Panc1 (cell line): ENCODE measurements around the gene TREML4. TPM values are rescaled to one million over a fixed set of nuclear protein-coding genes. Genes with fewer than 3 reads are reported as not detected.

ENCODE experiments used
- ATAC-seq: fragments of 200-7000 bp; cut with Tn5 transposase; 2 replicates; pipeline ENCODE4 v1.9.1; 2020; ENCODE audit warnings: mild to moderate bottlenecking, moderate library complexity
- BruUV-seq: library from RNA; stranded (reverse); fragments of 400-500 nt; replicated peaks from 2 replicates; lab custom pipeline; 2021; lab: Mats Ljungman, UMichigan
- CTCF ChIA-PET: fragments of 300-600 bp; sonication (Branson Sonifier 250); formaldehyde crosslinking; loops from one replicate; lab custom pipeline; 2022; ENCODE audit warnings: antibody characterized with exemption; lab: Charles Lee
- POLR2A ChIA-PET: fragments of 300-600 bp; sonication (Branson Sonifier 250); formaldehyde crosslinking; loops from one replicate; lab custom pipeline; 2022; ENCODE audit warnings: antibody characterized with exemption; lab: Charles Lee
- DNase-seq: peaks from one replicate; pipeline ENCODE4 v3.0.0-alpha.2; 2010; ENCODE audit warnings: low read depth, low spot score
- H3K27ac ChIP-seq: 2 replicates; pipeline ENCODE4 v1.5.1; 2011; ENCODE audit warnings: mild to moderate bottlenecking, low read length, inconsistent platforms
- H3K27me3 ChIP-seq: fragments of 200-500 bp; sonication (Bioruptor generic); 2 replicates; pipeline ENCODE4 v1.6.0; 2014; ENCODE audit warnings: low read length, inconsistent platforms; ENCODE audit not compliant: control insufficient read depth, insufficient read depth
- H3K36me3 ChIP-seq: fragments of 200-500 bp; sonication (Bioruptor generic); 2 replicates; pipeline ENCODE4 v1.5.1; 2014; ENCODE audit warnings: inconsistent platforms, mild to moderate bottlenecking, low read length, moderate library complexity; ENCODE audit not compliant: control insufficient read depth, insufficient read depth
- H3K4me1 ChIP-seq: 2 replicates; pipeline ENCODE4 v1.5.1; 2011; ENCODE audit warnings: inconsistent platforms, mild to moderate bottlenecking, low read length, moderate library complexity; ENCODE audit not compliant: control insufficient read depth, insufficient read depth
- H3K4me3 ChIP-seq, 2 experiments: 2 replicates each; pipeline ENCODE4 v1.5.1; 2011 to 2012; ENCODE audit warnings: low read depth in 2 of 2, low read length in 2 of 2, mild to moderate bottlenecking in 2 of 2, inconsistent platforms in 1 of 2, moderate library complexity in 1 of 2
- H3K9me3 ChIP-seq: fragments of 200-500 bp; sonication (Bioruptor generic); 2 replicates; pipeline ENCODE4 v1.5.1; 2014; ENCODE audit warnings: low read depth, mild to moderate bottlenecking, inconsistent platforms, low read length, moderate library complexity; ENCODE audit not compliant: control insufficient read depth, insufficient read depth
- POLR2AphosphoS5 ChIP-seq: IDR thresholded peaks from 2 replicates; pipeline ENCODE4 v1.6.1; 2012; ENCODE audit warnings: mild to moderate bottlenecking, low read depth, low read length, moderate library complexity
- REST ChIP-seq, 2 experiments: IDR thresholded peaks; 2 replicates each; pipeline ENCODE4 v1.6.1; 2011 to 2012; ENCODE audit warnings: low read depth in 2 of 2, control low read depth in 1 of 2, low read length in 1 of 2, mild to moderate bottlenecking in 1 of 2, moderate library complexity in 1 of 2; ENCODE audit not compliant: insufficient read depth in 1 of 2
- SIN3A ChIP-seq: IDR thresholded peaks from 2 replicates; pipeline ENCODE4 v1.6.1; 2012; ENCODE audit warnings: low read depth, mild to moderate bottlenecking, low read length, moderate library complexity, borderline replicate concordance; ENCODE audit not compliant: insufficient read depth
- TCF7L2 ChIP-seq: IDR thresholded peaks from 2 replicates; pipeline ENCODE4 v1.6.1; 2011; ENCODE audit warnings: mild to moderate bottlenecking, low read depth, low read length, inconsistent platforms
- in situ Hi-C: cut with HindIII; loops from 2 replicates; pipeline ENCODE4 v1.10.0; 2016; ENCODE audit warnings: low sequenced_read_pairs, low pct_unique_long_range_greater_than_20kb
- intact Hi-C: fragments of 100-400 bp; cut with micrococcal nuclease; formaldehyde crosslinking; loops from one replicate; pipeline ENCODE4 v1.10.0; 2022; ENCODE audit not compliant: unreplicated experiment
- total RNA-seq: library from RNA; stranded (reverse); gene quantifications from one replicate; pipeline ENCODE4 v1.2.1, GENCODE V29; 2021; ENCODE audit not compliant: unreplicated experiment
- TF ChIP-seq, protein P1 (sequence below): fragments of 450-650 bp; IDR thresholded peaks from 2 replicates; pipeline ENCODE4 v1.5.1; 2017; ENCODE audit warnings: mild to moderate bottlenecking

The TREML4 gene
- total RNA-seq, 1 experiment from 2014 or later: not detected

DNA sequence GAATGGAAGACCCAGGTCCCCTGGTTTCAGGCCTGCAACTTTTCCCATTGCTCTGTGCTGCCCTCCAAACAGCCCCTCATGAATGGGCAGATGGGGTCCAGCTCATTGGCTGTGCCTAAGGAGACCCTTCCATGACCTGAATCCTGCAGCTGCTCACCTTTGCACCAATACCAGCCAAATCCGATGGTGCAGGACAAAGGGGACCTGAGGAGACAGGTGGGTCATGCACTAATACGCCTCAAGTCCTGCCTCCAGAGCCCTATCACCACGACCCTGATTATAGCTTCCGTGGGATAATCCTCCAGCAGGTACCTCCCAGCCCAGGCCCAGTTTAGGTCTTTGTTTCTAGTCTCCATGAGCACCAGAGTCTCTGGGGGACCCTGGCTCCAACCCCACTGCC lies 41.6 kb downstream of the TREML4 start:
- Histone ChIP-seq H3K9me3 (no peaks in the 10 kb centered on the region), H3K4me1 (no peaks in the 10 kb centered on the region), H3K36me3 (no peaks in the 10 kb centered on the region), H3K27me3 (peaks cover 2% of the 10 kb centered on the region; the same call in 1 of the 2 replicates), H3K4me3 (no peak overlapping the region), H3K27ac (no peak overlapping the region)
- POLR2A ChIA-PET: no interaction called here
- BruUV-seq: no TSS peak
- intact Hi-C loops: no loop called here
- DNase-seq: no peak
- no peak for TF ChIP-seq SIN3A
- TF ChIP-seq TCF7L2: no peak
- no peak for TF ChIP-seq REST (IDR thresholded peaks at IDR 0.05; ENCODE audit: insufficient read depth in 1 of 2, low read depth in 2 of 2, low read length in 1 of 2)
- no peak for TF ChIP-seq POLR2AphosphoS5
- TF ChIP-seq, protein P1, sequence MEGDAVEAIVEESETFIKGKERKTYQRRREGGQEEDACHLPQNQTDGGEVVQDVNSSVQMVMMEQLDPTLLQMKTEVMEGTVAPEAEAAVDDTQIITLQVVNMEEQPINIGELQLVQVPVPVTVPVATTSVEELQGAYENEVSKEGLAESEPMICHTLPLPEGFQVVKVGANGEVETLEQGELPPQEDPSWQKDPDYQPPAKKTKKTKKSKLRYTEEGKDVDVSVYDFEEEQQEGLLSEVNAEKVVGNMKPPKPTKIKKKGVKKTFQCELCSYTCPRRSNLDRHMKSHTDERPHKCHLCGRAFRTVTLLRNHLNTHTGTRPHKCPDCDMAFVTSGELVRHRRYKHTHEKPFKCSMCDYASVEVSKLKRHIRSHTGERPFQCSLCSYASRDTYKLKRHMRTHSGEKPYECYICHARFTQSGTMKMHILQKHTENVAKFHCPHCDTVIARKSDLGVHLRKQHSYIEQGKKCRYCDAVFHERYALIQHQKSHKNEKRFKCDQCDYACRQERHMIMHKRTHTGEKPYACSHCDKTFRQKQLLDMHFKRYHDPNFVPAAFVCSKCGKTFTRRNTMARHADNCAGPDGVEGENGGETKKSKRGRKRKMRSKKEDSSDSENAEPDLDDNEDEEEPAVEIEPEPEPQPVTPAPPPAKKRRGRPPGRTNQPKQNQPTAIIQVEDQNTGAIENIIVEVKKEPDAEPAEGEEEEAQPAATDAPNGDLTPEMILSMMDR: no peak
- CTCF ChIA-PET: no interaction called here
- in situ Hi-C loops: no loop called here
- ATAC-seq: no peak

DNA sequence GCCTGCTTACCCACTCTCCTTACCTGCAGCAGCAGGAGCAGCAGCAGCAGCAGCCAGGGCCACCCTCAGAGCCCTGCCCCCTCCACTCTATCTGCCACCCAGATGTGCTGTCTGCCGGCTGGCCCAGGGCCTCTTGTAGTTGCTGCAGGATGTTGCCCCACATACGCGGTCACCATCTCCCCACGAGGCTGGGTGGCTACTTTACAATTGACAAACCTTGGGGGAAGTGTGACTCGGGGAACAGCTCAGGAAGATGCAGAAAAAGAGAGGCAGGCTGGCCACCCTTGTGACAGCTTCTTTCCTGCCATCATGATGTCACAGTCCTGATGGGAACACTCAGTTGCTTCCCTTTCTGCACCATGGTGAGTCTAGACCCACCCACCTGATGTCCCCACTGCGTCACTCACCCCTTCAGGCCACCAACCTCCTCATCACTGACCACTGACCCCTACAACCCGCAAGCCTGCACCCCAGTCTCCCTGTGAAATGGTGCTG lies 43.8 kb downstream of the TREML4 start:
- intact Hi-C loops: no loop called here
- TF ChIP-seq, protein P1: no peak
- TF ChIP-seq POLR2AphosphoS5 (no peak), TCF7L2 (no peak), REST (IDR thresholded peaks at IDR 0.05; ENCODE audit: insufficient read depth in 1 of 2, low read depth in 2 of 2, low read length in 1 of 2) (no peak), SIN3A (no peak)
- DNase-seq (no peak), ATAC-seq (no peak)
- Histone ChIP-seq H3K9me3 (no peaks in the 10 kb centered on the region), H3K36me3 (no peaks in the 10 kb centered on the region), H3K27me3 (peaks cover 13% of the 10 kb centered on the region), H3K4me3 (no peak overlapping the region), H3K27ac (no peak overlapping the region), H3K4me1 (no peaks in the 10 kb centered on the region)
- POLR2A ChIA-PET: no interaction called here
- no TSS peak for BruUV-seq
- in situ Hi-C loops: no loop called here
- CTCF ChIA-PET: no interaction called here
